ENCODE measurements around the gene SPOCK2. TPM values are rescaled to one million over a fixed set of nuclear protein-coding genes. Genes with fewer than 3 reads are reported as not detected.

SPOCK2 gene, protein sequence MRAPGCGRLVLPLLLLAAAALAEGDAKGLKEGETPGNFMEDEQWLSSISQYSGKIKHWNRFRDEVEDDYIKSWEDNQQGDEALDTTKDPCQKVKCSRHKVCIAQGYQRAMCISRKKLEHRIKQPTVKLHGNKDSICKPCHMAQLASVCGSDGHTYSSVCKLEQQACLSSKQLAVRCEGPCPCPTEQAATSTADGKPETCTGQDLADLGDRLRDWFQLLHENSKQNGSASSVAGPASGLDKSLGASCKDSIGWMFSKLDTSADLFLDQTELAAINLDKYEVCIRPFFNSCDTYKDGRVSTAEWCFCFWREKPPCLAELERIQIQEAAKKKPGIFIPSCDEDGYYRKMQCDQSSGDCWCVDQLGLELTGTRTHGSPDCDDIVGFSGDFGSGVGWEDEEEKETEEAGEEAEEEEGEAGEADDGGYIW
- under 0.01 and 0.23 TPM in 2 replicates for total RNA-seq

DNA sequence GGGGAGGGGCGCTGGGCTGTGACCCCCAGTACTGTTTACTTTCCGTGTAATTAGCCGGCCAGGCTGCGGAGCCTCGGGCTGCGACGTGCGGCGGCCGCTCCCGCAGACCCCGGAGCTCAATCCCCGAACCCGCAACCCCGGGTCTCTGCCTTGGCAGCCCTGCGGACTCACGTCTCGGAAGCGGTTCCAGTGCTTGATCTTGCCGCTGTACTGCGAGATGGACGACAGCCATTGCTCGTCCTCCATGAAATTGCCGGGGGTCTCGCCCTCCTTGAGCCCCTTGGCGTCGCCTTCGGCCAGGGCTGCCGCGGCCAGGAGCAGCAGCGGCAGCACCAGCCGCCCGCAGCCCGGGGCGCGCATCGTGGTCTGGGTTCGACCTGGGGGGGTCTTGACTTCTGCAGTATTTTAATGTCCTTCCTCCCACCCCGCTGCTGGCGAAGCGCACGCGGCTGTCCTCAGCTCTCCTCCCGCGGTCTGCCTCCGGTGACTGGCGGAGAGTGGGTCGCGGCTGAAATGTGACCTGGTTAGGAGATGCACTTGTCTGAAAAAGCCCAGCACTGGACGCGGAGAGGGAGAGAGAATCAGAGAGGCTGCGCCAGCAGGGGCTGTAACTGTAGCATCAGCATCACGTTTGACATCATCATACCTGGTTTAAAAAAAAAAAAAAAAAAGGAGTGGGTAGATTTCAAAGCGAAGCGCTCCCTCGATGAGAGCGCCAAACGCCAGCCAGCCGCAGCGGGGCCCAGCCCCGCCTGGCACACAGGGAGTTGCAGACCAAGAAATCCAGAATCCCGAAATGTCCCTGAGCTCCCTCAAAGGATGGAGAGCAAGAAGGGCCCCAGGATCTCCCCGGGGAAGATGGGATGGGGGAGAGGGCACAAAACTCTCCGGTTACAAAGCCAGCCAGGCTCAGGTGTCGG, at the start of gene SPOCK2:
SPOCK2 (minus strand) TSS at position 583 of the 920 bp plus-strand sequence; CDS start at position 360, 223 bp downstream.

Other genes starting within 250 kb of the SPOCK2 start
- gene PSAP, start 237.3 kb downstream of the SPOCK2 start, total RNA-seq: 1,204 and 1,466 TPM in 2 replicates
- 13.1 and 35.0 TPM in 2 replicates for gene CHST3, start 124.2 kb downstream of the SPOCK2 start, total RNA-seq
- gene ANAPC16, start 127.5 kb upstream of the SPOCK2 start, total RNA-seq: 29.7 and 47.2 TPM in 2 replicates
- 27.8 and 31.5 TPM in 2 replicates for gene ASCC1, start 127.7 kb upstream of the SPOCK2 start, total RNA-seq
- 372 and 952 TPM in 2 replicates for gene DDIT4, start 185.4 kb upstream of the SPOCK2 start, total RNA-seq

Measured in smooth muscle cell of the umbilical artery (primary cell).